GM12878 (cell line): ENCODE measurements around the gene SLC25A20. TPM values are rescaled to one million over a fixed set of nuclear protein-coding genes. Genes with fewer than 3 reads are reported as not detected.

Source experiments
- ATAC-seq: fragments of 200-7000 bp; cut with Tn5 transposase; 3 replicates; pipeline ENCODE4 v1.9.1; 2020; ENCODE audit warnings: mild to moderate bottlenecking, moderate library complexity
- BruUV-seq: library from RNA; stranded (reverse); fragments of 400-500 nt; replicated peaks from 2 replicates; lab custom pipeline; 2021; lab: Mats Ljungman, UMichigan
- CTCF ChIA-PET: fragments of 300-600 bp; sonication (Branson Sonifier 250); formaldehyde crosslinking; extraction: SDS; loops from one replicate; lab custom pipeline; 2021; ENCODE audit warnings: inconsistent platforms; lab: Yijun Ruan, JAX
- POLR2A ChIA-PET: fragments of 350-600 bp; formaldehyde crosslinking; extraction: SDS; loops from one replicate; lab custom pipeline; 2021; ENCODE audit warnings: inconsistent platforms; lab: Charles Lee
- RAD21 ChIA-PET: fragments of 300-600 bp; sonication (Branson Sonifier 250); formaldehyde crosslinking; loops from one replicate; lab custom pipeline; 2023; ENCODE audit warnings: antibody characterized with exemption; ENCODE audit not compliant: unreplicated experiment; lab: Charles Lee
- SMC1A ChIA-PET: fragments of 300-600 bp; sonication (Branson Sonifier 250); formaldehyde crosslinking; loops from one replicate; lab custom pipeline; 2023; ENCODE audit not compliant: unreplicated experiment, uncharacterized antibody; lab: Charles Lee
- DNase-seq: peaks from one replicate; pipeline ENCODE4 v3.0.0-alpha.2; 2011; ENCODE audit warnings: low read depth, low spot score
- FAIRE-seq: peaks from 3 replicates; lab custom pipeline; 2011; peaks lifted over from hg19 to GRCh38; lab: Jason Lieb, UNC
- H2AFZ ChIP-seq: 2 replicates; pipeline ENCODE4 v1.6.0; 2011; ENCODE audit warnings: low read depth, low read length, control low read depth; ENCODE audit not compliant: control insufficient read depth
- H3K27ac ChIP-seq: 2 replicates; pipeline ENCODE4 v1.5.1; 2011; ENCODE audit warnings: control low read depth; ENCODE audit not compliant: control insufficient read depth, insufficient read depth
- H3K27me3 ChIP-seq, 2 experiments: replicated peaks in 1 of 2; 2 replicates each; pipeline versions ENCODE4 v1.6.0 to v1.6.1; 2011; ENCODE audit warnings: low read length in 1 of 2; ENCODE audit not compliant: control insufficient read depth in 2 of 2, insufficient read depth in 2 of 2
- H3K36me3 ChIP-seq, 2 experiments: 2 replicates each; pipeline ENCODE4 v1.5.1; 2011; ENCODE audit warnings: low read length in 1 of 2; ENCODE audit not compliant: control insufficient read depth in 2 of 2, insufficient read depth in 2 of 2
- H3K4me1 ChIP-seq: 2 replicates; pipeline ENCODE4 v1.6.1; 2011; ENCODE audit warnings: mild to moderate bottlenecking, low read length, moderate library complexity, mixed read lengths; ENCODE audit not compliant: control insufficient read depth, insufficient read depth
- H3K4me2 ChIP-seq: 2 replicates; pipeline ENCODE4 v1.6.0; 2011; ENCODE audit warnings: control low read depth; ENCODE audit not compliant: control insufficient read depth, insufficient read depth
- H3K4me3 ChIP-seq: fragments of 200-600 bp; sonication (generic); 2 replicates; pipeline ENCODE4 v1.5.1; 2016
- H3K79me2 ChIP-seq: 2 replicates; pipeline ENCODE4 v1.6.0; 2011; ENCODE audit warnings: low read length; ENCODE audit not compliant: control insufficient read depth, insufficient read depth
- H3K9ac ChIP-seq: 2 replicates; pipeline ENCODE4 v1.8.0; 2011; ENCODE audit warnings: low read length, control low read depth, mixed read lengths; ENCODE audit not compliant: control insufficient read depth, insufficient read depth
- H3K9me3 ChIP-seq: replicated peaks from 3 replicates; pipeline ENCODE4 v1.5.1; 2011; ENCODE audit warnings: mild to moderate bottlenecking, low read length; ENCODE audit not compliant: control insufficient read depth, insufficient read depth
- H4K20me1 ChIP-seq: 2 replicates; pipeline ENCODE4 v1.6.0; 2011; ENCODE audit not compliant: control insufficient read depth, insufficient read depth
- BMI1 ChIP-seq: fragments of 450-650 bp; IDR thresholded peaks from 2 replicates; pipeline ENCODE4 v1.6.1; 2016; ENCODE audit warnings: mild to moderate bottlenecking, moderate library complexity, borderline replicate concordance
- NR2F1 ChIP-seq: fragments of 450-650 bp; conservative IDR thresholded peaks from 2 replicates; pipeline ENCODE4 v1.6.1; 2017; ENCODE audit warnings: mild to moderate bottlenecking
- RUNX3 ChIP-seq: IDR thresholded peaks from 2 replicates; pipeline ENCODE4 v1.6.1; 2012; ENCODE audit warnings: low read length, inconsistent platforms
- WGBS: methylation state at CpG from one replicate; pipeline ENCODE4 v1.1.6; 2016; ENCODE audit warnings: low lambda C conversion rate; ENCODE audit not compliant: insufficient replicate concordance, insufficient coverage; ENCODE audit errors: missing lambda C conversion rate; 5-methylcytosine and 5-hydroxymethylcytosine counted together
- in situ Hi-C: fragments of 300-500 bp; cut with MboI; formaldehyde crosslinking; loops from 9 replicates; pipeline ENCODE4 v1.14.3; 2018; ENCODE audit warnings: mixed read lengths
- intact Hi-C: fragments of 100-400 bp; cut with micrococcal nuclease; formaldehyde crosslinking; loops from one replicate; pipeline ENCODE4 v1.14.2; 2022; ENCODE audit not compliant: unreplicated experiment
- polyA plus RNA-seq, 11 experiments: library from polyadenylated mRNA; depleted of rRNA in 4 of 11; unstranded in 6 of 11; stranded (reverse) in 5 of 11; fragments of >200 nt; fragmentation: Nextera tagmentation in 4 of 11; fragmentation: Illumina TruSeq in 1 of 11; extraction: Ambion mirVana in 4 of 11; extraction: Trizol in 1 of 11; gene quantifications; 1 replicate in 1 of 11; 2 replicates in 10 of 11; pipeline versions ENCODE4 v1.2.1 to v1.2.3, GENCODE V29; 2011 to 2016; ENCODE audit warnings: inconsistent platforms in 2 of 11, missing spikeins in 2 of 11, low read depth in 1 of 11
- total RNA-seq, 4 experiments: library from RNA; depleted of rRNA in 3 of 4; stranded (reverse); fragments of >200 nt in 3 of 4; fragmentation: Illumina TruSeq in 1 of 4; extraction: Trizol in 1 of 4; gene quantifications; 2 replicates each; pipeline versions ENCODE4 v1.2.1 to v1.2.3, GENCODE V29; 2013 to 2021

The SLC25A20 gene
- total and polyA plus RNA-seq, 10 of the 15 experiments (the other 5 are each of a cell fraction or from before 2014, with no cell fraction given): 12.9 to 38.6 (median 22.1) TPM

DNA sequence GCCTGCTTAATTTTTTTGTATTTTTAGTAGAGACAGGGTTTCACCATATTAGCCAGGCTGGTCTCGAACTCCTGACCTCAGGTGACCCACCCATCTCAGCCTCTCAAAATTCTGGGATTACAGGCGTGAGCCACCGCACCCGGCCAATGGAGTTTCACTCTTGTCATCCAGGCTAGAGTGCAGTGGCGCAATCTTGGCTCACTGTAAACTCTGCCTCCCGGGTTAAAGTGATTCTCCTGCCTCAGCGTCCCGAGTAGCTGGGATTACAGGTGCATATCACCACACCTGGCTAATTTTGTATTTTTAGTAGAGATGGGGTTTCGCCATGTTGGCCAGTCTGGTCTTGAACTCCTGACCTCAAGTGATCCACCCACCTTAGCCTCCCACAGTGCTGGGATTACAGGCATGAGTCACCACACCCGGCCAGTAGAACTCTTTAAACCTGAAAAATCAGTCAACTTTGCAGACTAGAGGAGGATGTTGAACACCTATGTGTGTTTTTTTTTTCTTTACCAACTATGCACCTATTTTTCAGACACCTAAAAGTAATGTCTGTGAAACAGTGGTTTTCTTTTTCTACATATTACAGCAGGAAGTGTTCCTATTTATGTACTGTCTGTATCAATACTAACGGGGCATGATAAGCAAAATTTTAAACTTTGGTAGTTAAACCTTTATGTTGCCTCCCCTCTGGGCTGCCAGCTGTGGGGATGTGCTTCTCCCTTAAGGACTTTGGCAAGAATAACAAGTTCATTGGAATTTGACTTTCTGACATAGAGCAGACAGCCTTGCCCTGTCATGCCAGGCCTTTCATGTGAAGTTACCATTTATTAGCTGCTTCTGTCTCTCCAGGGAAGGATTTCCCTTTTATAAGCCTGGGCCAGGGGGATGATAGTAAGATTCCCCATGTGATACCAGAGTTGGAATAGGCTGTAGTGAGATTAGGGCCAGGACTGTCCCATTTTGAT, 28.0 kb upstream of the SLC25A20 start:
- POLR2A ChIA-PET: interaction anchor here (0.8 to 1.5 kb wide), 3 partner anchors 8 to 13 kb away, joined by 3 to 4 read pairs (median 3); partner anchors contain the start of gene ARIH2
- peak overlapping the region; percentile 74 for H3K4me2 ChIP-seq
- in situ Hi-C loops: no loop called here
- no peak overlapping the region; the same call in 1 of the 2 replicates for H3K4me3 ChIP-seq
- WGBS: 46% methylated on average over 11 of the region's 11 CpGs
- peak overlapping the region; percentile 33 for H3K27ac ChIP-seq
- H3K9ac ChIP-seq: 0 out of 2 replicates have a peak overlapping the region, but pooled peaks have one; percentile 27
- ATAC-seq: peak; percentile 60
- H4K20me1 ChIP-seq: no peaks in the 10 kb centered on the region; the same call in none of the 2 replicates
- RAD21 ChIA-PET: no interaction called here
- H3K4me1 ChIP-seq: peaks cover 30% of the 10 kb centered on the region
- H3K79me2 ChIP-seq: peaks cover 61% of the 10 kb centered on the region
- H3K36me3 ChIP-seq: peaks cover 1 to 29% of the 10 kb centered on the region in 2 experiments; a peak in 2 of 4 replicates
- CTCF ChIA-PET: interaction anchor here (2.3 to 4.0 kb wide), 2 partner anchors 26 to 81 kb away, joined by 5 to 18 read pairs; partner anchors contain the start of gene WDR6
- no peak overlapping the region for H2AFZ ChIP-seq
- no peak for FAIRE-seq
- no peaks in the 10 kb centered on the region for H3K27me3 ChIP-seq
- intact Hi-C loops: no loop called here
- H3K9me3 ChIP-seq: no peaks in the 10 kb centered on the region
- peak; percentile 39; the same call in 1 of the 2 replicates for TF ChIP-seq NR2F1
- TF ChIP-seq BMI1: no peak
- TF ChIP-seq RUNX3: 0 out of 2 replicates have a peak, but pooled peaks have one; percentile 23
- no TSS peak for BruUV-seq
- SMC1A ChIA-PET: interaction anchor here (1.0 to 1.6 kb wide), 4 partner anchors 10 to 34 kb away, joined by 3 to 5 read pairs (median 4); no protein-coding TSS in a partner anchor
- DNase-seq: no peak
